HG03095 (cell line): Measurements from ENCODE around the gene DOC2A.
"Not testable (repeated sequence)": the region's sequence is repeated elsewhere in the genome, so short reads cannot be mapped to it uniquely, and the experiment has no call there.

Source experiments
- ATAC-seq: cut with Tn5 transposase; IDR thresholded peaks from one replicate; pipeline ENCODE4 v1.9.1; 2021; ENCODE audit warnings: moderate library complexity; ENCODE audit not compliant: unreplicated experiment

Gene DOC2A

GRCh38 chr16:30027588-30028437 is 17.0 kb upstream of the DOC2A start:
- ATAC-seq = no peak

GRCh38 chr16:30026449-30026848 is 15.6 kb upstream of the DOC2A start:
- ATAC-seq = no peak

- ATAC-seq = no peak
Measured at GRCh38 chr16:30025574-30025973, 14.7 kb upstream of the DOC2A start.

- no peak for ATAC-seq
Measured at GRCh38 chr16:30025156-30025555, 14.3 kb upstream of the DOC2A start.

GRCh38 chr16:30024451-30024850 is 13.6 kb upstream of the DOC2A start:
- ATAC-seq = no peak

- ATAC-seq = no peak
Measured at GRCh38 chr16:30023586-30023985, 12.8 kb upstream of the DOC2A start.

GRCh38 chr16:30022887-30023286 is 12.1 kb upstream of the DOC2A start, which contains the start of gene C16orf92:
C16orf92 (plus strand) TSS chr16:30023198; CDS start chr16:30023341, 143 bp downstream.
- no peak for ATAC-seq

GRCh38 chr16:30018731-30019158 is 7.9 kb upstream of the DOC2A start:
- ATAC-seq = no peak

- not testable (repeated sequence) for ATAC-seq
Measured at GRCh38 chr16:30017937-30018336, 7.1 kb upstream of the DOC2A start.

GRCh38 chr16:30017277-30017656 is 6.4 kb upstream of the DOC2A start:
- ATAC-seq = no peak

- ATAC-seq = no peak
Measured at GRCh38 chr16:30016555-30017276, 5.9 kb upstream of the DOC2A start.

- ATAC-seq = not testable (repeated sequence)
Measured at GRCh38 chr16:30015450-30015849, 4.6 kb upstream of the DOC2A start.

- ATAC-seq = not testable (repeated sequence)
Measured at GRCh38 chr16:30012598-30012997, 1.8 kb upstream of the DOC2A start.

GRCh38 chr16:30011714-30012504 is 1.1 kb upstream of the DOC2A start:
- no peak for ATAC-seq

GRCh38 chr16:30009990-30010843 is 610 bp downstream of the DOC2A start:
- ATAC-seq = no peak

GRCh38 chr16:30009085-30009862 is 1.6 kb downstream of the DOC2A start:
- ATAC-seq = no peak

- no peak for ATAC-seq
Measured at GRCh38 chr16:30007378-30007895, 3.4 kb downstream of the DOC2A start.

GRCh38 chr16:30006659-30007377 is 4.0 kb downstream of the DOC2A start:
- ATAC-seq = no peak

- ATAC-seq = no peak
Measured at GRCh38 chr16:30006095-30006473, 4.7 kb downstream of the DOC2A start.
